NCI-H2107 treated with DMSO at 0.1 percent for 48 hours (cell line): Measurements from ENCODE around the gene UBE2J2.
A peak's percentile ranks its signal among the peaks of the same experiment; 100 is the strongest.
"Not testable (repeated sequence)": the region's sequence is repeated elsewhere in the genome, so short reads cannot be mapped to it uniquely, and the experiment has no call there.

ENCODE experiments used
- DNase-seq: peaks from one replicate; lab custom pipeline; 2025; ENCODE audit not compliant: unreplicated experiment; lab: John Stamatoyannopoulos, UW

The UBE2J2 gene

GRCh38 chr1:1273512-1274298, at the start of gene UBE2J2:
Gene UBE2J2 (minus strand): TSS chr1:1273854. CDS start chr1:1267992, 5,862 bp downstream.
- no peak for DNase-seq

DNA sequence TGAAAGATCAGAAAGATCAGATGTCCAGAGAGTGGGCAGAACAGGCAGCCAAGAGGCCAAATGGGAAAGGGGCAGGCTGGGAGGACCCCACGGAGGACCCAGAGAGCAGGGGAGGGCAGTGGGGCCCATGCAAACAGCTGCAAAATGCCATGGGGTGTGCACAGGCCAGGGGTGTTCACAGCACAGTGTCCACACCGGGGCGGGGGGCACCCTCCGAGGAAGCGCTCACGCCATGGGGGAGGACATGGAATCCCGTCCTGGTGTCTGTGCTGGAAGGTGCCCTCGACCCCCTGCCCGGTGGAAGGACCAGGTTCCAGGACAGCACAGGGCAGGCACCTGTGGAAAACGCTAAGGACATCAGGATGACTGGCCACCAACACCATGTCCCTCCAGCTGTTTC, 49.3 kb upstream of the UBE2J2 start:
- DNase-seq: no peak

- DNase-seq: no peak
Measured at GRCh38 chr1:1322418-1322817, 48.8 kb upstream of the UBE2J2 start.

DNA sequence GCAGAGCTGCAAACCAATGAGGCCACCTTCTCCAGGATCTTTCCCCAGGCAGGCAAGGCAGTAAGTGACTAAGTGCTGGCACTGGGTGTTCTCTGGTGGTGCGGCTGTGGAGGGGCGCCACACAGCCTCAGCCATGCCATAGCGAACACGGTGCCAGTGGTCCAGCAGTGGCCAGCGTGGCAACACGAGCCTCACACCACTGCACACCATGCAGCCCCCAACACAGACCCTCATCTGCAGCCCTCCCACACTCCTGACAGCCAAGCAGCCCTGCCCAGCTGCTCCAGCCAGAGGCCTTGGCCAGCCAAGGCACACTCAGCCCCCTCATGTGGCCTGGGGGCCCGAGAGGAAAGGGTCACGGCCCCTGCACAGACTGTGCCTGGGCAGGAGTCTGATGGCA, 47.8 kb upstream of the UBE2J2 start:
- DNase-seq: no peak

DNA sequence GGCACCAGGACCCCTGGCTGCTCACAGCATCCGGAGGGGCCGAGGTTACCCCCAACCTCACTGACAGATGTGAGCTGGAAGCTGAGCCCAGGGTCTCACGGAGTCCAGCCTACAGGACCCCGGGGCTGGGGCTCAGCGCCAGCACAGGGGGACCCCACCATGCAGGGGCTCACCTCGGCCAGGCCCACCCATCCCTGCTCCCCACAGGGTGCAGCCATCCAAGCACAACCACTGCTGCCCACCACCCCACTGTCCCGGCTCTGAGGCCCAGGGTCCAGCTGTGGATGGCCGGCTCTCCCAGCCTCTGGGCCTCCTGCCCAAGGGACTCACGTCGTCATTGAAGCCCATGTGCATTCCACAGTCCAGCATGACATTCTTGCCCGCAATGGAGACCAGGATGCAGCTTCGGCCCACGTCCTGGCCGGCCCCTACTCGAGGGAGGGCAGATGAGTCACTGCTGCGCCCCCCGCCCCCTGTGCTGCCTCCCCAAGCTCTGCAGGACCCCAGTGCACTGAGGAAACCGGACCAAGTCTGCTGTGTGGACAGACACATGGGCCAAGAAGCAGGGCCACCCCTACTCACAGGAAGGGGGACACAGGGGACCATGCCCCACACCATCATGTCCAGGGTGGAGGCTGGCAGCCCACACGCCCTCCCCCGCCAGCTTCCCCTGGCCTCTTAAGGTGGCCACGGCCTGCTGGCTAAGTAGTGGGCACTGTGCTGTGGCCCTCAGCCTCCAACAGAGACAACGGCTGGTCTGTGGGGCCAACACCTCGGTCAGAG, 47.2 kb upstream of the UBE2J2 start:
- DNase-seq: no peak

DNA sequence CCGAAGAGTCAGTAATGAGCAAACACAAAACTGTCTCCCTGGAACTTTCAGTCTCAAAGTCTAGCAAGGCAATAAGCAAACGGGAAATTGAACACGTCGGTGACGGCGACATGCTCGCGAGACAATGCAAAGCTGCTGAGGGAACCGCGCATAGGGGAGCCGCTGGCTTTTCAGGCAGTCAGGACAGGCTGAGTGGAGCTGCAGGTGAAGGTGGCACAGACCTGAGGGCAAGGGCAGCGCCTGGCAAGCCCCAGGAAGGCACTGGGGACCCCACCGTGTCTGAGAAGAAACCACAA, 45.9 kb upstream of the UBE2J2 start:
- no peak for DNase-seq

DNA sequence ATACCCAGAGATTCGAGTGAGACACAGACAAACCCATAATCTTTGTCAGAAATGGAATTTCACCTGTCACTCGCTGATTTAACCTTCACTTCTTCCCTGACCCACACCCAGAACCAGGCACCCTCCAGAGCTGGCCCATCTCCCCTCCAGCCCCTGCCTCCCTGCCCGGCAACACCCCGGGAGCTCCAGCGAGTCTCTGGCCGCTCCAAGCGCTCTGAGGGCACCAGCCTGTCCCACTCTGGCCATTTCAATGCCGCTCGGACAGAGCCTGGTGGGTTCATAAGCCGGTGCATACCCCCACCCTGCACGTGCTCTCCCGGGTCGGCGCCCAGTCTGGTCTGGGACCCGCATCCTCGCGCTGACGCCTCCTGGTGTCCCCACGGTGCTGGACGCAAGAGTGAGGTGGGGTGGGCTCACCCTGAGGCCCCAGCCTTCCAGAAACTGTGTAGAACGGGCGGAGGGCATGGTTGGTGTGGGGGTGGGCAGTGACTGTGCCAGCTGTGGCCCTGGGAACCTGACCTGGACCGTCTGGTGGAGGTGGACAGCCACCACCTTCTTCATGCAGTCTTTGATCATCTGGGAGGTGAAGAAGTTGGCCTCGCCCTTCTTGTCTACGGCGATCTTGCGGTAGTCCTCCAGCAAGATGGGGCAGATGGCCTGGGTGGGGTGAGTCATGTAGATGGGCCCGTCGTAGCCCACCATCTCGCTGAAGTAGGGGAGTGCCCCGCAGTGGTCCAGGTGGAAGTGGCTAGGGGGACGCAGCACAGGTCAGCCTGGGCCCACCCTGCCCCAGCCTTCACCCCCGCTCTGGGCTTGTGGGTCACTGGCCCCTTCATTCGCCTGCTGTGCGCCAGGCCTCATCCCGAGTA, 45.4 kb upstream of the UBE2J2 start:
- DNase-seq: no peak

- peak; percentile 4 for DNase-seq
Measured at GRCh38 chr1:1318131-1318652, 44.5 kb upstream of the UBE2J2 start.

- no peak for DNase-seq
Measured at GRCh38 chr1:1317420-1317819, 43.8 kb upstream of the UBE2J2 start.

DNA sequence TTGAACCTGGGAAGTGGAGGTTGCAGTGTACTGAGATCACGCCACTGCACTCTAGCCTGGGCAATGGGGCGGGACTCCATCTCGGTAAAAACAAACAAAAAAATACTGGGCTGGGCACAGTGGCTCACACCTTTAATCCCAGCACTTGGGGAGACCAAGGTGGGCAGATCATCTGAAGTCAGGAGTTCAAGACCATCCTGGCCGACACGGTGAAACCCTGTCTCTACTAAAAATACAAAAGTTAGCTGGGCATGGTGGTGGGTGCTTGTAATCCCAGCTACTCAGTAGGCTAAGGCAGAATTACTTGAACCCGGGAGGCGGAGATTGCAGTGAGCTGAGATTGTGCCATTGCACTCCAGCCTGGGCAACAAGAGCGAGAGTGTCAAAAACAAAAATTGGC, 42.5 kb upstream of the UBE2J2 start:
- not testable (repeated sequence) for DNase-seq

DNA sequence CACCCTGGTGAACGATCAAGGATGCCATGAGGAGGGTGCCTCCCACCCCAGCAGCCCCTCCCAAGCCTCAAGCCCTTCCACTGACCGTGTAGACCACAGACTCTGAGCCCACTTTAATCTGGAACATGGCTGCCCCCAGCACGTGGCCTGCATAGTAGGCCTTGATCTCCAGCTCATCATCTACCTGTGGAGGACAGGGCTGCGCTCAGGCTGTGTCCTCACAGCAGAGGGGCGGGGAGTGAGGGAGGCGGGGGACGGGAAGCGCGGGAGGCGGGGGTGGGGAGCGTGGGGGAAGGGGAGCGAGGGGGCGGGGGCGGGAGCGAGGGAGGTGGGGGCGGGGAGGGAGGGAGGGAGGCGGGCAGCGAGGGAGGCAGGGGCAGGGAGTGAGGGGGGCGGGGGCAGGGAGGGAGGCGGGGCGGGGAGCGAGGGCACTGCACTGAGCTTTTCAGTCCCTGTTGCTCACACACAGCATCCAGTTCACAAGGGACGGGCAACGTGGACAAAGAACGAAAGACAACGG, 41.8 kb upstream of the UBE2J2 start:
- DNase-seq: no peak

DNA sequence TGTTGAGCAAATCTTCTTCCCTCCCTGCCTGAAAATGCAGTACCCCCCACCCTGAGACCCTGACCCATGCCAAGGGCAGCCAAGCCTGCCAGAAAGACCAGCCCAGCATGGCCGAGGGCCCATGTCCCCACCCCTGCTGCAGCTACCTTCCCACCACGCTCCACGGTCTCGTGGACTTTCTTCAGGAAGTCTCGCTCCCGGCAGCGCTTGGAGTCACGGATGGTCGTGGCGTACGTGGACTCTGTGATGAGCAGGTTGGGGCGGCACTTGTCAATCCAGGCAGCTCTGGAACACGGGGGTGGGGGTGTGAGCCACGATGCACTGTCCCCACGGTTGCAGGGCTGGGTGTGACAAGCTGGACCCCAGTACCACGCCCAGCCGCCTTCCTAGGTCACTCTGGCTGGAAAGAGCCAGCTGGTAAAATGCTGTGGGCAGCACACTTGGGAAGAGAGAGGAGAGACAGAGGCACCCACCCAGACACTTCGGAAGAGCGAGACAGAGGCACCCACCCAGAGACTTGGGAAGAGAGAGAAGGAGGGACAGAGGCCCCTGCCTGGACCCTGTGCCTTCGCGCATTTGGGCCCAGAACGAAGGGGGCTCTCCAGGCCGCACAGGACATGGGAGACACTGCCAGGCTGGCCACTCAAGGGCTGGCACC, 41.2 kb upstream of the UBE2J2 start:
- no peak for DNase-seq

- no peak for DNase-seq
Measured at GRCh38 chr1:1314237-1314586, 40.6 kb upstream of the UBE2J2 start.

DNA sequence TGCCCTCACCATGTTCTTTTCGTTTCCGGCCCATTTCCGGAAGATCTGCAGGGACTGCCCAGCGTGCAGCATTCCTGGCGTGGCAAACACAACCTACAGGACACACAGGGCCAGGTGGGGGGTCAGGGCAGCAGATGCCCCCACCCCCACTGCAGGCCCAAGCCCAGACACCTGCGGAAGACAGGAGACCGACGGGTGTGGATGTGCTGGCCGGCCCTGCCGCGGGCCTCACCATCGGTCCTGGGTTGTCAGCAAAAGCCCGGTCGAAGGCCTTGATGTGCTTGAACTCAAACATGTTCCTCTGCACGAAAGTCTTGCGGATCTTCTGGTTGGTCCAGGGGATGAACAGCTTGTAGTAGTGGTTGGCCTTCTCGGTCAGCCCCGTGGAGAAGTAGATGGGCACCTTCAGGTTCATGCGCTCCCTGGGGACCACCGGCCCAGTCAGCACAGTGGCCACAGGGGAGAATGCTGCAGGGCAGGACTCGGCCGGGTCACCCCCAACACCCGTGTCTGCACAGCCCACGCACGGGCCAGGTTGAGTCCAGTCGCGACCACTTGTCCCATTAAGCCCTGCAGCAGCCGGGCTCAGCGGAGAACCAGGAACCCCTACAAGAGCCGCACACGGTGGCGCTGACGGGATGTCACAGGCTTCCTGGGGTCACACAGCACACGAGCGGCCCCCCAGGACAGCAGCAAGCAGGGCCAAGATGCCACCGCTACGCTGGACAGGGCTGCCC, 40.0 kb upstream of the UBE2J2 start:
- no peak for DNase-seq

- DNase-seq: no peak
Measured at GRCh38 chr1:1312450-1313314, 39.0 kb upstream of the UBE2J2 start.

DNA sequence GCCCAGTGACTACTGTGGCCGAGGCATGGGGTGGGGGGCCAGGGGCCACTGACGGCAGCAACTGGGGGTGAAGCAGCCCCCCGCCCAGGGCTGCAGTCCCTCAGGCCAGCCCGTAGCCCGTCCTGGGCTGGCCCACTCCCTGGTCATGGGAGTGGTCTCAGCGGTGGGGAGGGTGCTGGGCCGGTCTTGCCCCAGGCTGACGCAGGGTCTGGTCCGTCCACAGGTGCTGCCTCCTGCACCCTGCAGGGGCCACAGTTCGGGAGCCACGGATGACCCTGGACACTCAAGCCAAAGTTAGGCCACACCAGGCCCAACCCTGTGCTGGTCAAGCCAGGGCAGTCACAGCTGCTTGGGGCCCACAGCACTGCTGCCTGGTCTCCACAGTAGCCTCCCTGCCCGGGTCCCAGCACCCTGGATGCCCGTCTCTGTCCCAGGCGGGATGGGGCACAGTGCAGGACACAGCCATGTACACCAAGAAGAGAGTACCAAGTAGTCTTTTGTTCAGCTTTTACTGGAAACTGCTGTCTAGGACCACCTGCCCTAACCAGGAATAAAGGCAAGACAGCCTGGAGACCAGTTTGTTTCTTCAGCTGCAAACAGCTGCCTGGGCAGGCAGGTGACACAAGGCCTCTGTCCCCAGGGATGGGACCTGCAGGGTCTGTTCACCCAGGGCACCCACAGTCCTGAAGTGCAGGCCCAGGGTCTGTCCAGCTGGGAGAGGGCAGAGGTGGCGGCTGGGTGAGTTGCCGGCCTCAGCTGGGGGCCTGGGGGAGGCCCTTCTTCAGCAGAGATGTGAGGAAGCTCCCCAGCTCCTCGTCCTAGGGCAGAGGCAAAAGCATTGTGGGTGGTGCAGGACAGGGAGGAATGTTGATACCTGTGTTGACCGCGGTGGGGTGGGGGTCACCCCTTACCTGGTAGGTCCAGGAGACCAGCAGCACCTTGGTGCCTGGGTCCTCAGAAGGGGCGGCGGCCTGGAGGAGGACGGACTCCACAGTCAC, 37.8 kb upstream of the UBE2J2 start:
- DNase-seq: no peak

GRCh38 chr1:1310476-1311053, 36.9 kb upstream of the UBE2J2 start:
- DNase-seq: no peak

DNA sequence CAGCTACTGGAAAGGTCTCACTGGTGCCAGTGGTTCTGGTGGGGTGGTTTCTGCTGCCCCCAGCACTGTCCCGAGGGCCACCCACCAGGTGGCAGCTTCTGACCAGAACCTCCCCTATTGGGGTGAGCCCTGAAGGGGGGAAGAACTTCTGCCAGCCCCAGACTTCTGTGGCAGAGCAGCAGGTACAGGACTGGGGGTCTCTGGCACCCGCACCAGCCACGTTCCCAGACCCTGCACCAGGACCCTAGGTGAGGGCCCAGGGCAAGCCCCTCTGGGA, 36.4 kb upstream of the UBE2J2 start:
- no peak for DNase-seq
